ENCODE results near the gene ACACA. TPM values are rescaled to one million over a fixed set of nuclear protein-coding genes. Genes with fewer than 3 reads are reported as not detected.

Gene ACACA
- total and polyA plus RNA-seq, 2 donors (not counting 3 experiments of a cell fraction or from before 2014, with no cell fraction given): 55.3 to 124 TPM

GRCh38 chr17:37148156-37148555 is 258.5 kb downstream of the ACACA start:
- POLR2A ChIA-PET: no interaction called here
- H3K9me1 ChIP-seq (replicated peaks; ENCODE audit: control insufficient read depth, extremely low read depth, insufficient read depth, low read length): no peaks in the 10 kb centered on the region
- H3K79me2 ChIP-seq (ENCODE audit: control insufficient read depth, insufficient read depth, low read length): no peaks in the 10 kb centered on the region
- H2AFZ ChIP-seq (ENCODE audit: low read depth, low read length): no peak overlapping the region
- H3K27ac ChIP-seq (ENCODE audit: insufficient read depth, low read depth, low read length): no peak overlapping the region
- no peak overlapping the region for H3K4me3 ChIP-seq (replicated peaks in 1 of 3; ENCODE audit: insufficient read depth in 1 of 3, low read depth in 1 of 3, low read length in 3 of 3)
- no peaks in the 10 kb centered on the region for H3K27me3 ChIP-seq (ENCODE audit: control insufficient read depth in 2 of 2, insufficient read depth in 2 of 2, low read length in 2 of 2)
- peak; percentile 45 for DNase-seq (ENCODE audit: low read depth, low spot score)
- no peak overlapping the region for H3K9ac ChIP-seq (replicated peaks; ENCODE audit: extremely low read depth, insufficient read depth, low read length)
- dilution Hi-C loops (cut with MboI; ENCODE audit: extremely low pct_ligation_motif_present, low sequenced_read_pairs) (no loop called here), intact Hi-C loops (cut with micrococcal nuclease) (no loop called here)
- no peaks in the 10 kb centered on the region for H3K9me3 ChIP-seq (replicated peaks; ENCODE audit: control insufficient read depth, insufficient read depth, low read length)
- H3K4me2 ChIP-seq (ENCODE audit: insufficient read depth, low read length): no peak overlapping the region
- no peaks in the 10 kb centered on the region for H4K20me1 ChIP-seq (replicated peaks; ENCODE audit: control insufficient read depth, extremely low read depth, insufficient read depth, low read length)
- BruUV-seq (replicated peaks): no TSS peak
- TF ChIP-seq CTCF (IDR thresholded peaks at IDR 0.05; ENCODE audit: extremely low read depth in 1 of 2, insufficient read depth in 1 of 2, low read depth in 1 of 2, low read length in 2 of 2): no peak
- no peak for TF ChIP-seq POLR2A (IDR thresholded peaks at IDR 0.05; ENCODE audit: low read depth, low read length)
- no peak for TF ChIP-seq MAX (IDR thresholded peaks at IDR 0.05; ENCODE audit: insufficient read depth, insufficient read length)
- peaks cover 16% of the 10 kb centered on the region for H3K4me1 ChIP-seq (ENCODE audit: control insufficient read depth, extremely low read depth, insufficient read depth, low read length)
- H3K36me3 ChIP-seq (ENCODE audit: control insufficient read depth in 2 of 2, extremely low read depth in 1 of 2, insufficient read depth in 2 of 2, low read length in 2 of 2): peaks cover 0 to 3% of the 10 kb centered on the region in 2 experiments
- FAIRE-seq: no peak
- CTCF ChIA-PET: interaction anchor here (0.9 to 1.6 kb wide), 4 partner anchors 10 to 28 kb away, joined by 3 to 6 read pairs (median 4); no protein-coding TSS in a partner anchor

GRCh38 chr17:37147301-37147812 is 259.3 kb downstream of the ACACA start:
- Histone ChIP-seq H3K79me2 (ENCODE audit: control insufficient read depth, insufficient read depth, low read length) (no peaks in the 10 kb centered on the region), H4K20me1 (replicated peaks; ENCODE audit: control insufficient read depth, extremely low read depth, insufficient read depth, low read length) (no peaks in the 10 kb centered on the region), H3K9ac (replicated peaks; ENCODE audit: extremely low read depth, insufficient read depth, low read length) (no peak overlapping the region), H3K36me3 (ENCODE audit: control insufficient read depth in 2 of 2, extremely low read depth in 1 of 2, insufficient read depth in 2 of 2, low read length in 2 of 2) (peaks cover 0 to 5% of the 10 kb centered on the region in 2 experiments), H3K27ac (ENCODE audit: insufficient read depth, low read depth, low read length) (peak overlapping the region; percentile 55), H3K4me1 (ENCODE audit: control insufficient read depth, extremely low read depth, insufficient read depth, low read length) (peaks cover 16% of the 10 kb centered on the region), H2AFZ (ENCODE audit: low read depth, low read length) (no peak overlapping the region), H3K4me3 (replicated peaks in 1 of 3; ENCODE audit: insufficient read depth in 1 of 3, low read depth in 1 of 3, low read length in 3 of 3) (no peak overlapping the region), H3K9me1 (replicated peaks; ENCODE audit: control insufficient read depth, extremely low read depth, insufficient read depth, low read length) (no peaks in the 10 kb centered on the region), H3K4me2 (ENCODE audit: insufficient read depth, low read length) (peak overlapping the region; percentile 70), H3K9me3 (replicated peaks; ENCODE audit: control insufficient read depth, insufficient read depth, low read length) (no peaks in the 10 kb centered on the region), H3K27me3 (ENCODE audit: control insufficient read depth in 2 of 2, insufficient read depth in 2 of 2, low read length in 2 of 2) (no peaks in the 10 kb centered on the region)
- peak; percentile 42 for TF ChIP-seq FOS (IDR thresholded peaks at IDR 0.05; ENCODE audit: borderline replicate concordance, insufficient read depth, low read length)
- peak; percentile 30 for TF ChIP-seq POLR2AphosphoS5 (IDR thresholded peaks at IDR 0.05; ENCODE audit: insufficient read depth, low read depth, low read length)
- peak; percentile 69 for TF ChIP-seq JUN (IDR thresholded peaks at IDR 0.05; ENCODE audit: borderline replicate concordance, insufficient read depth, insufficient read length, low read depth)
- no peak for TF ChIP-seq GATA2 (IDR thresholded peaks at IDR 0.05; ENCODE audit: insufficient read depth, insufficient read length, low read depth, low read length)
- BruUV-seq (replicated peaks): no TSS peak
- no peak for FAIRE-seq
- ChIA-PET CTCF (interaction anchor here (0.8 to 1.6 kb wide), 4 partner anchors 9 to 226 kb away, joined by 3 to 6 read pairs (median 4); no protein-coding TSS in a partner anchor), POLR2A (no interaction called here)
- intact Hi-C loops (cut with micrococcal nuclease) (no loop called here), dilution Hi-C loops (cut with MboI; ENCODE audit: extremely low pct_ligation_motif_present, low sequenced_read_pairs) (no loop called here)
- peak; percentile 81 for DNase-seq (ENCODE audit: low read depth, low spot score)

Data from endothelial cell of umbilical vein (primary cell).